ENCODE data around the gene TAF11L8.
"Not testable (repeated sequence)": the region's sequence is repeated elsewhere in the genome, so short reads cannot be mapped to it uniquely, and the experiment has no call there.

Gene TAF11L8

DNA sequence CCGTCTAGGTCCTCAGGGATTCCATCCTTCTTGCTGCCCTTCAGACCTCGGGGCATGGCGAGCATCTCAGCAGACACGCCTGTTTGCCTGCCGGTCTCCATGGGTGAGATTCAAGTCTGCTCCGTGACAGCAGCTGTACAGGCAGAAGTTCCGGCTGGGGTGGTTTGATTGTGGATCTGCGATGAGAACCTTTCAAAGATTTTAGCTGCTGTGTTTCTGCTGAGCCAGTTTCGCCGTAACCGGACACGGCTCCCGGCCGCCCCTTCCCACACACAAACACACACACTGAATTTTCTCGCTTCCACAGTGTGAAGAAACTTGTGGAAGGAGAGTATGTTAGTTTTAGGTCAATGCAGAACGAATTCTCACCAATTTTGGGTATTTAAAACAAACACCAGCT lies at the start of gene TAF11L8:
TSS of gene TAF11L8 (minus strand) at position 101 of the 400 bp plus-strand sequence.
- H3K4me3 ChIP-seq (ENCODE audit: low read length); H3K36me3 ChIP-seq (ENCODE audit: control insufficient read depth, insufficient read depth, low read length); H3K27ac ChIP-seq (ENCODE audit: low read length); H3K9me3 ChIP-seq (ENCODE audit: control insufficient read depth, insufficient read depth, low read length); H3K4me1 ChIP-seq (ENCODE audit: control insufficient read depth, insufficient read depth, low read length); DNase-seq (ENCODE audit: low read depth, low spot score); H3K27me3 ChIP-seq (ENCODE audit: control insufficient read depth, insufficient read depth, low read length): not testable (repeated sequence)
- WGBS (ENCODE audit: insufficient coverage, insufficient read length), result no CpG with 5 or more reads among the region's 16 CpGs

DNA sequence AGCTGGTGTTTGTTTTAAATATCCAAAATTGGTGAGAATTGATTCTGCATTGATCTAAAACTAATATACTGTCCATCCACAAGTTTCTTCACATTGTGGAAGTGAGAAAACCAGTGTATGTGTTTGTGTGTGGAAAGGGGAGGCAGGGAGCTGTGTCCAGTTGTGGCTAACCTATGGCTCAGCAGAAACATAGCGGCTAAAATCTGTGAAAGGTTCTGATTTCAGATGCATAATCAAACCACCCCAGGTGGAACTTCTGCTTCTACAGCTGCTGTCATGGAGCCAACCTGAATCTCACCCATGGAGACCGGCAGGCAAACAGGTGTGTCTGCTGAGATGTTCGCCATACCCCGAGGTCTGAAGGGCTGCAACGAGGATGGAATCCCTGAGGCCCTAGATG lies 43.4 kb upstream of the TAF11L8 start, which contains the start of gene TAF11L14:
TSS of gene TAF11L14 (plus strand) at position 301 of the 400 bp plus-strand sequence.
- Histone ChIP-seq H3K9me3 (ENCODE audit: control insufficient read depth, insufficient read depth, low read length) (no peaks in the 10 kb centered on the region), H3K27me3 (ENCODE audit: control insufficient read depth, insufficient read depth, low read length) (no peaks in the 10 kb centered on the region), H3K36me3 (ENCODE audit: control insufficient read depth, insufficient read depth, low read length) (no peaks in the 10 kb centered on the region), H3K4me3 (ENCODE audit: low read length) (no peak within 1 kb of the TSS), H3K27ac (ENCODE audit: low read length) (no peak within 1 kb of the TSS), H3K4me1 (ENCODE audit: control insufficient read depth, insufficient read depth, low read length) (no peaks in the 10 kb centered on the region)
- no CpG with 5 or more reads among the region's 5 CpGs for WGBS (ENCODE audit: insufficient coverage, insufficient read length)
- DNase-seq (ENCODE audit: low read depth, low spot score), result no peak

DNA sequence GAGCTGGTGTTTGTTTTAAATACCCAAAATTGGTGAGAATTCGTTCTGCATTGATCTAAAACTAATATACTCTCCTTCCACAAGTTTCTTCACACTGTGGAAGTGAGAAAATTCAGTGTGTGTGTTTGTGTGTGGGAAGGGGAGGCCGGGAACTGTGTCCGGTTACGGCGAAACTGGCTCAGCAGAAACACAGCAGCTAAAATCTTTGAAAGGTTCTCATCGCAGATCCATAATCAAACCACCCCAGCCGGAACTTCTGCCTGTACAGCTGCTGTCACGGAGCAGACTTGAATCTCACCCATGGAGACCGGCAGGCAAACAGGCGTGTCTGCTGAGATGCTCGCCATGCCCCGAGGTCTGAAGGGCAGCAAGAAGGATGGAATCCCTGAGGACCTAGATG lies 41.0 kb upstream of the TAF11L8 start, which contains the start of gene TAF11L13:
TSS of gene TAF11L13 (plus strand) at position 301 of the 400 bp plus-strand sequence.
- not testable (repeated sequence) for H3K4me1 ChIP-seq (ENCODE audit: control insufficient read depth, insufficient read depth, low read length); DNase-seq (ENCODE audit: low read depth, low spot score); H3K4me3 ChIP-seq (ENCODE audit: low read length); H3K27ac ChIP-seq (ENCODE audit: low read length); H3K27me3 ChIP-seq (ENCODE audit: control insufficient read depth, insufficient read depth, low read length); H3K9me3 ChIP-seq (ENCODE audit: control insufficient read depth, insufficient read depth, low read length); H3K36me3 ChIP-seq (ENCODE audit: control insufficient read depth, insufficient read depth, low read length)
- WGBS (ENCODE audit: insufficient coverage, insufficient read length), result no CpG with 5 or more reads among the region's 12 CpGs

DNA sequence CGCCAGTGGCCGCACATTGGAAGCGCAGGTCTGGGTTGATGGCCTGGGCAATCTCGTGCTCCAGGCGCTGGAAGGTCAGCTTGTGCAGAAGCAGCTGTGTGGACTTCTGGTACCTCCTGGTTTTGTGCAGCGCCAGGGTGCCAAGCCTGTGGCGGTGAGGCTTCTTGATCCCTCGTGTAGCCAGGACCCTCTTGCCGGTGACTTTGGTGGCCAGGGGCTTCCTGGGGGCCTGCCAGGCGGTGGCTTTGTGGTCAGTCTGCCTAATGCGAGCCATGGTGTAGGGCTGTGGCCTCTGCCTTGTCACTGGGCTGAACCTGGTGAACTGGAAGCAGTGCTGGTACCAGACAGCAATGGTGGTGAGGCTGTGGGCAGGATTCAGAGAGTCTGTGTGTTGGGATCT lies 34.9 kb upstream of the TAF11L8 start:
- Histone ChIP-seq H3K4me1 (ENCODE audit: control insufficient read depth, insufficient read depth, low read length) (no peaks in the 10 kb centered on the region), H3K4me3 (ENCODE audit: low read length) (no peak overlapping the region), H3K27me3 (ENCODE audit: control insufficient read depth, insufficient read depth, low read length) (no peaks in the 10 kb centered on the region), H3K9me3 (ENCODE audit: control insufficient read depth, insufficient read depth, low read length) (no peaks in the 10 kb centered on the region), H3K36me3 (ENCODE audit: control insufficient read depth, insufficient read depth, low read length) (no peaks in the 10 kb centered on the region), H3K27ac (ENCODE audit: low read length) (no peak overlapping the region)
- DNase-seq (ENCODE audit: low read depth, low spot score), result no peak
- no CpG with 5 or more reads among the region's 11 CpGs for WGBS (ENCODE audit: insufficient coverage, insufficient read length)

DNA sequence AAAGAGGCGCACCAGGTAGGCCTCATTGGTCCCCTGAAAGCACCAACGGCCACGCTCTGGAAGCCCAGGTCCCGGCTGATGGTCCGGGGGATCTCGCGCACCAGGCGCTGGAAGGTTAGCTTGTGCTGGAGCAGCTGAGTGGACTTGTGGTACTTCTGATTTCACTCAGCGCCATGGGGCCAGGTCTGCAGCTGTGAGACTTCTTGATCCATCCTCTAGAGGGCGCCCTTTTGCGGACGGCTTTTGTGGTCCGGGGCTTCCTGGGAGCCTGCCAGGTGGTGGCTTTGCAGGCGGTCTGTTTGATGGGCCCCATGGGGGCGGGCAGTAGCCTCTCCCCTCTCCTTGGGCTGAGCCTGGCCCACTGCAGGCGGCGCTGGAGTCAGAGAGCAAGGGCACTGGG lies 29.9 kb upstream of the TAF11L8 start:
- peak; percentile 2 for DNase-seq (ENCODE audit: low read depth, low spot score)
- H3K9me3 ChIP-seq (ENCODE audit: control insufficient read depth, insufficient read depth, low read length), result no peaks in the 10 kb centered on the region
- no CpG with 5 or more reads among the region's 17 CpGs for WGBS (ENCODE audit: insufficient coverage, insufficient read length)
- H3K4me1 ChIP-seq (ENCODE audit: control insufficient read depth, insufficient read depth, low read length), result no peaks in the 10 kb centered on the region
- no peak overlapping the region for H3K27ac ChIP-seq (ENCODE audit: low read length)
- no peaks in the 10 kb centered on the region for H3K36me3 ChIP-seq (ENCODE audit: control insufficient read depth, insufficient read depth, low read length)
- H3K27me3 ChIP-seq (ENCODE audit: control insufficient read depth, insufficient read depth, low read length), result no peaks in the 10 kb centered on the region
- no peak overlapping the region for H3K4me3 ChIP-seq (ENCODE audit: low read length)

DNA sequence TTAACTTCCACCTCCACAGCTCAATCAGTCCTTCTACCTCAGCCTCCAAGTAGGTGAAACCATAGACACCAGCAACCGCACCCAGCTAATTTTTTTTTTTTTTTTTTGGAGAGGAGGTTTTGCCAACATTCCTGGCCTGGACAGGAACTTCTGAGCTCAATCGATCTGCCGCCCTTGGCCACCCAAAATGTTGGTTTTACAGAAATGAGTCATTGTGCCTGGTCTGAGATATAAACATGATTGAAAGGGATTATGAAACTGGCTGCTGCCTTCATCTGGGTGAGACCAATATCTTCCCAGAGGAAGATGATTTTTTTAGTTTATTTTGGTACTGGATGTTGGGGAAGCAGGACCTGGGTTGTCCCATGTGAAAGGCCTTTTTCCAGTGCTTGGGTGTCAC lies 28.6 kb upstream of the TAF11L8 start:
- Histone ChIP-seq H3K36me3 (ENCODE audit: control insufficient read depth, insufficient read depth, low read length) (no peaks in the 10 kb centered on the region), H3K4me1 (ENCODE audit: control insufficient read depth, insufficient read depth, low read length) (no peaks in the 10 kb centered on the region), H3K4me3 (ENCODE audit: low read length) (no peak overlapping the region), H3K27me3 (ENCODE audit: control insufficient read depth, insufficient read depth, low read length) (no peaks in the 10 kb centered on the region), H3K9me3 (ENCODE audit: control insufficient read depth, insufficient read depth, low read length) (no peaks in the 10 kb centered on the region), H3K27ac (ENCODE audit: low read length) (no peak overlapping the region)
- no CpG with 5 or more reads among the region's 3 CpGs for WGBS (ENCODE audit: insufficient coverage, insufficient read length)
- no peak for DNase-seq (ENCODE audit: low read depth, low spot score)

DNA sequence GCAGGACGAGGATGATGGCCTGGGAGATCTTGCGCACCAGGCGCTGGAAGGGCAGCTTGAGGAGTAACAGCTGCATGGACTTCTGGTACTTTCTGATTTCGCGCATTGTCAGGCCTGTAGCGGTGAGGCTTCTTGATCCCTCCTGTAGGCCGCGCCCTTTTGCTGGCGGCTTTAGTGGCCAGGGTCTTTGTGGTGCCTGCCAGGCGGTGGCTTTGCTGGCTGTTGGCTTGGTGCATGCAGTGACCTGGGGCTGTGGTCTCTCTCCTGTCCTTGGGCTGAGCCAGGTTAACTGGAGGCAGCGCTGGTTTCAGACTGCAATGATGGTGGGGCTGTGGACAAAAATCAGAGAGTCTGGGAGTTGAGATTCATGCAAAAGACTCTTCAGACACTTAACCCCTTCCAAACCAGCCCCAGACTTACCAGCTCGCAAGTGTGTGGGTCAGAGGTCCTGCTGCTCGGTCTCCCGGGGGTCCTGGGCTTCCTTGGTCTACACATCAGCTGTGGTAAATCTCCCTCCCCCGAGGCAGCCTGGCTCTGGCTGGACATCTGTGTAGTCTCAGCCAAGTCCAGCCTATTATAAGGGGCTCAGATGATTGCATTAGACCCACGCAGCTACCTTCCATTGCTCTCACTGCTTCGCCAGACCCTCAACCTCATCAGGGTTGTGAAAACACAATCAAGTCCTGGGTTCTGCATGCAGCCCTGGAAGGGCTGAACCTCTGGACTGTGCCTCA lies 24.3 kb upstream of the TAF11L8 start:
- Histone ChIP-seq H3K4me1 (ENCODE audit: control insufficient read depth, insufficient read depth, low read length) (no peaks in the 10 kb centered on the region), H3K4me3 (ENCODE audit: low read length) (no peak overlapping the region), H3K27ac (ENCODE audit: low read length) (no peak overlapping the region), H3K27me3 (ENCODE audit: control insufficient read depth, insufficient read depth, low read length) (no peaks in the 10 kb centered on the region), H3K9me3 (ENCODE audit: control insufficient read depth, insufficient read depth, low read length) (no peaks in the 10 kb centered on the region), H3K36me3 (ENCODE audit: control insufficient read depth, insufficient read depth, low read length) (no peaks in the 10 kb centered on the region)
- no CpG with 5 or more reads among the region's 17 CpGs for WGBS (ENCODE audit: insufficient coverage, insufficient read length)
- no peak for DNase-seq (ENCODE audit: low read depth, low spot score)

DNA sequence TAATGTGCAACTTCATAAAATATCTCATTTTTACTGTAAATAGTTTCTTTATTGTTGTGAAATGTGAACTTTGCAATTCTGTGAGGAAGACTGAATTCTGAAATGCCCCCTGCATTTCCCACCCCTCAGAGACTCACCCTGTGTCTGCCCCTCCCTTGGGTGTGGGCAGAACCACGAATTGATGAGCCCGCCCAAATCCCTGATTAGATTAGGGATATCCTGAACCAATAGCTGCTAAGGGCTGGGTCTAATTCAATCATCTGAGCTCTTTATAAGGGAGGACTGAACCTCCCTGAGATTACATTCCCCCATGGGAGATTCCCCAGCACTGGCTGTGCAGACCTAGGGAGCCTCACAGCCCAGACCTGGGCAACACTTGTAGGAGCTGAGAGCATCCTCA lies 19.3 kb upstream of the TAF11L8 start, which contains the start of gene TAF11L12:
TSS of gene TAF11L12 (plus strand) at position 301 of the 400 bp plus-strand sequence.
- not testable (repeated sequence) for H3K36me3 ChIP-seq (ENCODE audit: control insufficient read depth, insufficient read depth, low read length); H3K27ac ChIP-seq (ENCODE audit: low read length); H3K4me3 ChIP-seq (ENCODE audit: low read length); H3K9me3 ChIP-seq (ENCODE audit: control insufficient read depth, insufficient read depth, low read length); DNase-seq (ENCODE audit: low read depth, low spot score); H3K4me1 ChIP-seq (ENCODE audit: control insufficient read depth, insufficient read depth, low read length); H3K27me3 ChIP-seq (ENCODE audit: control insufficient read depth, insufficient read depth, low read length)
- no CpG with 5 or more reads among the region's 2 CpGs for WGBS (ENCODE audit: insufficient coverage, insufficient read length)

DNA sequence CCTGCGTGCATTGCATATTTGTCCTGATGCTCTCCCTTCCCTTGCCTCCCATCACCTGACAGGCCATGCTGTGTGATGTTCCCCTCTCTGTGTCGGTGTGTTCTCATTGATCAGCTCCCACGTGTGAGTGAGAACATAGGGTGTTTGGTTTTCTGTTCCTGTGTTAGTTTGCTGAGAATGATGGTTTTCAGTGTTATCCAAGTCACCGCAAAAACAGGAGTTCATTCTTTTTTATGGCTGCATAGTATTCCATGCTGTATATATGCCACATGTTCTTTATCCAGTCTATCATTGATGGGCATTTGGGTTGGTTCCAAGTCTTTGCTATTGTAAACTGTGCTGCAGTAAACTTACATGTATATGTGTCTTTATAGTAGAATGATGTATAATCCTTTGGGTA lies 16.7 kb upstream of the TAF11L8 start:
- not testable (repeated sequence) for H3K27me3 ChIP-seq (ENCODE audit: control insufficient read depth, insufficient read depth, low read length); H3K9me3 ChIP-seq (ENCODE audit: control insufficient read depth, insufficient read depth, low read length); DNase-seq (ENCODE audit: low read depth, low spot score); H3K4me3 ChIP-seq (ENCODE audit: low read length); H3K27ac ChIP-seq (ENCODE audit: low read length); H3K36me3 ChIP-seq (ENCODE audit: control insufficient read depth, insufficient read depth, low read length); H3K4me1 ChIP-seq (ENCODE audit: control insufficient read depth, insufficient read depth, low read length)
- no CpG with 5 or more reads among the region's 4 CpGs for WGBS (ENCODE audit: insufficient coverage, insufficient read length)

DNA sequence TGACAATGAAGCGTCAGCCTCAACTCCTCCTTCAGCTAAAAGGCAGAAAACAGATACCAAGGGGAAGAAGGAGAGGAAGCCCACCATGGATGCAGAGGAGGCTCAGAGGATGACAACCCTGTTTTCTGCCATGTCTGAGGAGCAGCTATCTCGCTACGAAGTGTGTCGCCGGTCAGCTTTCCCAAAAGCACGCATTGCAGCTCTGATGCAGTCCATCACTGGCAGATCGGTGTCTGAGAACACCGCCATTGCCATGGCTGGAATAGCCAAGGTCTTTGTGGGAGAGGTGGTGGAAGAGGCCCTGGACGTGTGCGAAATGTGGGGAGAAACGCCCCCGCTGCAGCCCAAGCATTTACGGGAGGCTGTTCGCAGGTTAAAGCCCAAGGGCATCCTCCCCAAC lies 14.2 kb upstream of the TAF11L8 start:
- no peak for DNase-seq (ENCODE audit: low read depth, low spot score)
- Histone ChIP-seq H3K36me3 (ENCODE audit: control insufficient read depth, insufficient read depth, low read length) (no peaks in the 10 kb centered on the region), H3K9me3 (ENCODE audit: control insufficient read depth, insufficient read depth, low read length) (no peaks in the 10 kb centered on the region), H3K27me3 (ENCODE audit: control insufficient read depth, insufficient read depth, low read length) (no peaks in the 10 kb centered on the region), H3K4me1 (ENCODE audit: control insufficient read depth, insufficient read depth, low read length) (no peaks in the 10 kb centered on the region), H3K4me3 (ENCODE audit: low read length) (no peak overlapping the region), H3K27ac (ENCODE audit: low read length) (no peak overlapping the region)
- no CpG with 5 or more reads among the region's 14 CpGs for WGBS (ENCODE audit: insufficient coverage, insufficient read length)

DNA sequence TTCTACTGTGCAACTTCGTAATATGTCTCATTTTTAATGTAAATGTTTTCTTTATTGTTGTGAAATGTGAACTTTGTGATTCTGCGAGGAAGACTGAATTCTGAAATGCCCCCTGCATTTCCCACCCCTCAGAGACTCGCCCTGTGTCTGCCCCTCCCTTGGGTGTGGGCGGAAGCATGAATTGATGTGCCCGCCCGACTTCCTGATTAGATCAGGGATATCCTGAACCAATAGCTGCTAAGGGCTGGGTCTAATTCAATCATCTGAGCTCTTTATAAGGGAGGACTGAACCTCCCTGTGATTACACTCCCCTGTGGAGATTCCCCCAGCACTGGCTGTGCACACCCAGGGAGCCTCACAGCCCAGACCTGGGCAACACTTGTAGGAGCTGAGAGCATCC lies 13.1 kb upstream of the TAF11L8 start, which contains the start of gene TAF11L11:
TSS of gene TAF11L11 (plus strand) at position 304 of the 400 bp plus-strand sequence.
- not testable (repeated sequence) for H3K4me3 ChIP-seq (ENCODE audit: low read length); H3K4me1 ChIP-seq (ENCODE audit: control insufficient read depth, insufficient read depth, low read length); H3K36me3 ChIP-seq (ENCODE audit: control insufficient read depth, insufficient read depth, low read length); H3K27ac ChIP-seq (ENCODE audit: low read length); DNase-seq (ENCODE audit: low read depth, low spot score); H3K27me3 ChIP-seq (ENCODE audit: control insufficient read depth, insufficient read depth, low read length); H3K9me3 ChIP-seq (ENCODE audit: control insufficient read depth, insufficient read depth, low read length)
- no CpG with 5 or more reads among the region's 6 CpGs for WGBS (ENCODE audit: insufficient coverage, insufficient read length)

All from iPS DF 6.9 (cell line).